ENCODE measurements around the gene LILRA5.

- no peak for TF ChIP-seq CTCF (IDR thresholded peaks at IDR 0.05)
- TF ChIP-seq POLR2A (IDR thresholded peaks at IDR 0.05): no peak
Measured at GRCh38 chr19:54297759-54298305, 15.1 kb downstream of the LILRA5 start.
